ENCODE measurements around the gene ARMC6.
"Not testable (repeated sequence)": the region's sequence is repeated elsewhere in the genome, so short reads cannot be mapped to it uniquely, and the experiment has no call there.

Gene ARMC6

GRCh38 chr19:19009951-19010350 is 23.5 kb upstream of the ARMC6 start:
- no peaks in the 10 kb centered on the region for H3K36me3 ChIP-seq (ENCODE audit: control insufficient read depth, insufficient read depth, low read length)
- H3K27ac ChIP-seq, result no peak overlapping the region
- H3K4me3 ChIP-seq (ENCODE audit: low read depth, low read length), result no peak overlapping the region
- H3K27me3 ChIP-seq (ENCODE audit: control insufficient read depth, insufficient read depth, low read length), result no peaks in the 10 kb centered on the region
- H2AFZ ChIP-seq, result no peak overlapping the region
- H3K9ac ChIP-seq, result no peak overlapping the region
- TF ChIP-seq, protein P1, sequence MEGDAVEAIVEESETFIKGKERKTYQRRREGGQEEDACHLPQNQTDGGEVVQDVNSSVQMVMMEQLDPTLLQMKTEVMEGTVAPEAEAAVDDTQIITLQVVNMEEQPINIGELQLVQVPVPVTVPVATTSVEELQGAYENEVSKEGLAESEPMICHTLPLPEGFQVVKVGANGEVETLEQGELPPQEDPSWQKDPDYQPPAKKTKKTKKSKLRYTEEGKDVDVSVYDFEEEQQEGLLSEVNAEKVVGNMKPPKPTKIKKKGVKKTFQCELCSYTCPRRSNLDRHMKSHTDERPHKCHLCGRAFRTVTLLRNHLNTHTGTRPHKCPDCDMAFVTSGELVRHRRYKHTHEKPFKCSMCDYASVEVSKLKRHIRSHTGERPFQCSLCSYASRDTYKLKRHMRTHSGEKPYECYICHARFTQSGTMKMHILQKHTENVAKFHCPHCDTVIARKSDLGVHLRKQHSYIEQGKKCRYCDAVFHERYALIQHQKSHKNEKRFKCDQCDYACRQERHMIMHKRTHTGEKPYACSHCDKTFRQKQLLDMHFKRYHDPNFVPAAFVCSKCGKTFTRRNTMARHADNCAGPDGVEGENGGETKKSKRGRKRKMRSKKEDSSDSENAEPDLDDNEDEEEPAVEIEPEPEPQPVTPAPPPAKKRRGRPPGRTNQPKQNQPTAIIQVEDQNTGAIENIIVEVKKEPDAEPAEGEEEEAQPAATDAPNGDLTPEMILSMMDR (IDR thresholded peaks at IDR 0.05), result no peak
- no peaks in the 10 kb centered on the region for H3K9me3 ChIP-seq (ENCODE audit: control insufficient read depth, low read length)
- no peaks in the 10 kb centered on the region for H3K4me1 ChIP-seq
- peaks cover 2% of the 10 kb centered on the region for H3K79me2 ChIP-seq
- no peak overlapping the region for H3K4me2 ChIP-seq (ENCODE audit: low read length)

- H3K4me3 ChIP-seq (ENCODE audit: low read depth, low read length), result no peak overlapping the region
- no peaks in the 10 kb centered on the region for H3K9me3 ChIP-seq (ENCODE audit: control insufficient read depth, low read length)
- no peak overlapping the region for H3K4me2 ChIP-seq (ENCODE audit: low read length)
- H3K27me3 ChIP-seq (ENCODE audit: control insufficient read depth, insufficient read depth, low read length), result no peaks in the 10 kb centered on the region
- H3K36me3 ChIP-seq (ENCODE audit: control insufficient read depth, insufficient read depth, low read length), result no peaks in the 10 kb centered on the region
- TF ChIP-seq, protein P1 (IDR thresholded peaks at IDR 0.05), result no peak
- no peak overlapping the region for H2AFZ ChIP-seq
- no peak overlapping the region for H3K9ac ChIP-seq
- H3K4me1 ChIP-seq, result no peaks in the 10 kb centered on the region
- no peak overlapping the region for H3K27ac ChIP-seq
- H3K79me2 ChIP-seq, result peaks cover 2% of the 10 kb centered on the region
Observed at GRCh38 chr19:19010551-19010950, 22.9 kb upstream of the ARMC6 start.

DNA sequence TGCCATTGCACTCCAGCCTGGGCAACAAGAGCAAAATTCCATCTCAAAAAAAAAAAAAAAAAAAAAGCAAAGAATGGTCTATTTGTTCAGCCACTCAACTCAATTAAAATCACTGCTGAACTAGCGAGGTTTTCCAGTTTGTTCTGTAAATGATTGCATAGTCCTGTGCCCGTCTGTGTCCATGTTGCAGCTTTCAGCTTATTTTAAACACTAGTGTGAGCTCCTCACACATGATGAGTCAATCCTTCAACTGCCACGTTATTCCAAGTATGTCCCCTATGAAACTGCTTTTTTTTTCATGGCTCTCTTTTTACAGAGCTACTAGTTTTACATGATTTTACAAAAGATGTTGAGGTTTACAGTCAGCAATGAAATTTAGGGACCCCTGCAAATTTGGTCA is 12.3 kb upstream of the ARMC6 start:
- no peaks in the 10 kb centered on the region for H3K4me1 ChIP-seq
- no peaks in the 10 kb centered on the region for H3K36me3 ChIP-seq (ENCODE audit: control insufficient read depth, insufficient read depth, low read length)
- H3K9me3 ChIP-seq (ENCODE audit: control insufficient read depth, low read length), result no peaks in the 10 kb centered on the region
- TF ChIP-seq, protein P1 (IDR thresholded peaks at IDR 0.05), result no peak
- H3K27ac ChIP-seq, result no peak overlapping the region
- H3K9ac ChIP-seq, result no peak overlapping the region
- no peak overlapping the region for H2AFZ ChIP-seq
- no peaks in the 10 kb centered on the region for H3K27me3 ChIP-seq (ENCODE audit: control insufficient read depth, insufficient read depth, low read length)
- peaks cover 28% of the 10 kb centered on the region for H3K79me2 ChIP-seq
- no peak overlapping the region for H3K4me2 ChIP-seq (ENCODE audit: low read length)
- no peak overlapping the region for H3K4me3 ChIP-seq (ENCODE audit: low read depth, low read length)

DNA sequence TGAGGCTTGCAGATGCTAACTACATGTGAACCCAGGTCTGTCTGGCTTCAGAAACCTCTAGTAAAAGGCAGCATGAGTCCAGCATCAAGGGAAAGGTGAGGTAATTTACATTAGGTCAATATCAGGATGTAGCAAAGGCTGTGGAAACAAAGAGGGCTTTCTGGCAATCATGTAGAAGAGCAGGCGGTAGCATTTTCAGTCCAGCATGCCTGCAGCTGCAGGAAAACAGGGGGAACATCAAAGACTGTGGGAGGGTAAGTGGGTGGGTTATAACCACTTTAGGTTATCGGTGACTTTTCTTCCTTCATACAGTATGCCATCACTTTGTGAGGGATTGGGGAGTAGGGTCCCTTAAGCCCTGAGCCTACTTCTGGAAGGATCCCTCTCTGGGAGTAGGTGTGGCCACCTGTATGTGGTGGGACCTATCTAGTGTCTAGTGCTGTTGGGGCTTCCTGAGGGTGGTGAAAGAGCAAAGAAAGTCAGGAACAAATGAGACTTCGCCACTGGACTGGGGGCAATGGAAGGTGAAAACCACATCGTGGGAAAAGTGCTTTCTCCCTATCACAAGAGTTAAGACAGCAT is 10.9 kb upstream of the ARMC6 start:
- Histone ChIP-seq H3K9ac (no peak overlapping the region), H3K9me3 (ENCODE audit: control insufficient read depth, low read length) (no peaks in the 10 kb centered on the region), H3K79me2 (peaks cover 14% of the 10 kb centered on the region), H3K27ac (no peak overlapping the region), H3K4me1 (no peaks in the 10 kb centered on the region), H3K4me2 (ENCODE audit: low read length) (no peak overlapping the region), H2AFZ (no peak overlapping the region), H3K27me3 (ENCODE audit: control insufficient read depth, insufficient read depth, low read length) (no peaks in the 10 kb centered on the region), H3K36me3 (ENCODE audit: control insufficient read depth, insufficient read depth, low read length) (no peaks in the 10 kb centered on the region), H3K4me3 (ENCODE audit: low read depth, low read length) (no peak overlapping the region)
- TF ChIP-seq, protein P1 (IDR thresholded peaks at IDR 0.05), result no peak

- H3K36me3 ChIP-seq (ENCODE audit: control insufficient read depth, insufficient read depth, low read length); H3K4me3 ChIP-seq (ENCODE audit: low read depth, low read length); H3K4me1 ChIP-seq; H2AFZ ChIP-seq; H3K9ac ChIP-seq; H3K9me3 ChIP-seq (ENCODE audit: control insufficient read depth, low read length); H3K4me2 ChIP-seq (ENCODE audit: low read length); H3K27me3 ChIP-seq (ENCODE audit: control insufficient read depth, insufficient read depth, low read length); H3K27ac ChIP-seq: not testable (repeated sequence)
- peaks cover 13% of the 10 kb centered on the region for H3K79me2 ChIP-seq
Observed at GRCh38 chr19:19023376-19023775, 10.0 kb upstream of the ARMC6 start.
